Endothelial cell of umbilical vein (primary cell): ENCODE measurements around the gene CEP164. TPM values are rescaled to one million over a fixed set of nuclear protein-coding genes. Genes with fewer than 3 reads are reported as not detected.

Experiments used
- BruUV-seq: library from RNA; stranded (reverse); fragments of 400-500 nt; replicated peaks from 2 replicates; lab custom pipeline; 2021; lab: Mats Ljungman, UMichigan
- CTCF ChIA-PET: fragments of 300-600, 350-600 bp; sonication (Branson Sonifier 250); formaldehyde crosslinking; loops from one replicate; lab custom pipeline; 2021; ENCODE audit warnings: antibody characterized with exemption, inconsistent platforms; lab: Charles Lee
- POLR2A ChIA-PET: fragments of 300-600, 350-600 bp; sonication (Branson Sonifier 250); formaldehyde crosslinking; loops from one replicate; lab custom pipeline; 2021; ENCODE audit warnings: antibody characterized with exemption, inconsistent platforms; lab: Charles Lee
- DNase-seq: peaks from one replicate; pipeline ENCODE4 v3.0.0-alpha.2; 2011; ENCODE audit warnings: low read depth, low spot score
- FAIRE-seq: peaks from 2 replicates; lab custom pipeline; 2011; peaks lifted over from hg19 to GRCh38; lab: Jason Lieb, UNC
- H2AFZ ChIP-seq: 2 replicates; pipeline ENCODE4 v1.6.0; 2012; ENCODE audit warnings: low read depth, low read length, control low read depth, inconsistent platforms
- H3K27ac ChIP-seq: 2 replicates; pipeline ENCODE4 v1.5.1; 2011; ENCODE audit warnings: low read depth, mild to moderate bottlenecking, control low read depth, low read length, moderate library complexity; ENCODE audit not compliant: insufficient read depth
- H3K27me3 ChIP-seq, 2 experiments: 2 replicates each; pipeline versions ENCODE4 v1.6.0 to v1.6.1; 2011; ENCODE audit warnings: low read length in 2 of 2, mixed read lengths in 1 of 2; ENCODE audit not compliant: control insufficient read depth in 2 of 2, insufficient read depth in 2 of 2
- H3K36me3 ChIP-seq, 2 experiments: 2 replicates in 1 of 2; 3 replicates in 1 of 2; pipeline ENCODE4 v1.5.1; 2011; ENCODE audit warnings: low read length in 2 of 2, mild to moderate bottlenecking in 1 of 2, moderate library complexity in 1 of 2; ENCODE audit not compliant: control insufficient read depth in 2 of 2, insufficient read depth in 2 of 2; ENCODE audit errors: extremely low read depth in 1 of 2
- H3K4me1 ChIP-seq: 3 replicates; pipeline ENCODE4 v1.5.1; 2011; ENCODE audit warnings: mild to moderate bottlenecking, low read length; ENCODE audit not compliant: control insufficient read depth, insufficient read depth; ENCODE audit errors: extremely low read depth
- H3K4me2 ChIP-seq: 2 replicates; pipeline ENCODE4 v1.6.1; 2011; ENCODE audit warnings: low read length, control low read depth, mixed read lengths; ENCODE audit not compliant: insufficient read depth
- H3K4me3 ChIP-seq, 3 experiments: fragments of 200-600 bp in 1 of 3; sonication (generic), shearing (Covaris generic) in 1 of 3; replicated peaks in 1 of 3; 2 replicates each; pipeline ENCODE4 v1.5.1; 2011 to 2016; ENCODE audit warnings: control low read depth in 3 of 3, low read length in 3 of 3, mild to moderate bottlenecking in 2 of 3, inconsistent platforms in 1 of 3, low read depth in 1 of 3, moderate library complexity in 1 of 3; ENCODE audit not compliant: insufficient read depth in 1 of 3
- H3K79me2 ChIP-seq: 2 replicates; pipeline ENCODE4 v1.6.0; 2012; ENCODE audit warnings: low read length, inconsistent platforms; ENCODE audit not compliant: control insufficient read depth, insufficient read depth
- H3K9ac ChIP-seq: replicated peaks from 2 replicates; pipeline ENCODE3; 2011; ENCODE audit warnings: low read length, control low read depth; ENCODE audit not compliant: insufficient read depth; ENCODE audit errors: extremely low read depth
- H3K9me1 ChIP-seq: replicated peaks from 3 replicates; pipeline ENCODE4 v1.6.0; 2011; ENCODE audit warnings: mild to moderate bottlenecking, low read length; ENCODE audit not compliant: control insufficient read depth, insufficient read depth; ENCODE audit errors: extremely low read depth
- H3K9me3 ChIP-seq: replicated peaks from 2 replicates; pipeline ENCODE4 v1.5.1; 2012; ENCODE audit warnings: low read length, inconsistent platforms; ENCODE audit not compliant: control insufficient read depth, insufficient read depth
- H4K20me1 ChIP-seq: replicated peaks from 2 replicates; pipeline ENCODE3; 2011; ENCODE audit warnings: mild to moderate bottlenecking, low read length; ENCODE audit not compliant: control insufficient read depth, insufficient read depth; ENCODE audit errors: extremely low read depth
- EZH2 ChIP-seq: IDR thresholded peaks from 2 replicates; pipeline ENCODE4 v1.6.1; 2012; ENCODE audit warnings: borderline replicate concordance, low read depth, mild to moderate bottlenecking, moderate library complexity, low read length, inconsistent platforms; ENCODE audit not compliant: severe bottlenecking
- FOS ChIP-seq: IDR thresholded peaks from 2 replicates; pipeline ENCODE4 v1.6.1; 2011; ENCODE audit warnings: mild to moderate bottlenecking, low read length, moderate library complexity, borderline replicate concordance; ENCODE audit not compliant: insufficient read depth
- GATA2 ChIP-seq: IDR thresholded peaks from 2 replicates; pipeline ENCODE4 v1.7.0; 2011; ENCODE audit warnings: low read depth, mild to moderate bottlenecking, moderate library complexity, mixed read lengths, low read length; ENCODE audit not compliant: insufficient read length, insufficient read depth
- JUN ChIP-seq: IDR thresholded peaks from 2 replicates; pipeline ENCODE4 v1.6.1; 2011; ENCODE audit warnings: borderline replicate concordance, low read depth; ENCODE audit not compliant: insufficient read length, insufficient read depth
- MAX ChIP-seq: IDR thresholded peaks from 2 replicates; pipeline ENCODE4 v1.6.1; 2011; ENCODE audit not compliant: insufficient read depth, insufficient read length
- MYC ChIP-seq: IDR thresholded peaks from one replicate; pipeline ENCODE4 v1.6.1; 2011; ENCODE audit warnings: mild to moderate bottlenecking, low read depth, low read length
- POLR2A ChIP-seq: IDR thresholded peaks from 2 replicates; pipeline ENCODE4 v1.6.1; 2012; ENCODE audit warnings: low read depth, mild to moderate bottlenecking, control low read depth, low read length
- POLR2AphosphoS5 ChIP-seq: IDR thresholded peaks from 2 replicates; pipeline ENCODE4 v1.6.1; 2012; ENCODE audit warnings: low read depth, mild to moderate bottlenecking, control low read depth, low read length, moderate library complexity; ENCODE audit not compliant: insufficient read depth
- dilution Hi-C: fragments of 300-500 bp; cut with MboI; formaldehyde crosslinking; loops from one replicate; pipeline ENCODE4 v1.15.0; 2019; ENCODE audit warnings: low sequenced_read_pairs; ENCODE audit not compliant: extremely low pct_ligation_motif_present
- intact Hi-C: fragments of 100-400 bp; cut with micrococcal nuclease; formaldehyde crosslinking; loops from one replicate; pipeline ENCODE4 v1.10.0; 2022
- polyA plus RNA-seq, 4 experiments: library from polyadenylated mRNA; depleted of rRNA in 3 of 4; stranded (reverse) in 3 of 4; unstranded in 1 of 4; fragments of >200 nt; gene quantifications; 2 replicates each; pipeline versions ENCODE4 v1.2.1 to v1.2.3, GENCODE V29; 2011 to 2012; ENCODE audit warnings: missing spikeins in 1 of 4
- total RNA-seq: library from RNA; stranded (reverse); gene quantifications from 2 replicates; pipeline ENCODE4 v1.2.3, GENCODE V29; 2021
- TF ChIP-seq, protein P1 (sequence below), 2 donors: IDR thresholded peaks; 1 replicate in 1 of 2; 2 replicates in 1 of 2; pipeline ENCODE4 v1.5.1; 2011; ENCODE audit warnings: low read length in 2 of 2, mild to moderate bottlenecking in 2 of 2, moderate library complexity in 2 of 2, control low read depth in 1 of 2, inconsistent platforms in 1 of 2, low read depth in 1 of 2; ENCODE audit not compliant: insufficient read depth in 1 of 2; ENCODE audit errors: extremely low read depth in 1 of 2

Gene CEP164
- total and polyA plus RNA-seq, 2 donors (not counting 3 experiments of a cell fraction or from before 2014, with no cell fraction given): 22.7 to 48.4 TPM

- Histone ChIP-seq H3K4me1 (no peaks in the 10 kb centered on the region), H3K9me3 (no peaks in the 10 kb centered on the region), H3K9me1 (no peaks in the 10 kb centered on the region), H3K79me2 (no peaks in the 10 kb centered on the region), H3K4me3 (no peak overlapping the region), H3K4me2 (no peak overlapping the region), H3K36me3 (no peaks in the 10 kb centered on the region), H3K27ac (no peak overlapping the region), H2AFZ (no peak overlapping the region), H3K9ac (no peak overlapping the region), H3K27me3 (peaks cover 0 to 4% of the 10 kb centered on the region in 2 experiments), H4K20me1 (no peaks in the 10 kb centered on the region)
- CTCF ChIA-PET: interaction anchor here (0.8 kb wide), 1 partner anchor 13 kb away, joined by 3 read pairs; no protein-coding TSS in a partner anchor
- DNase-seq (no peak), FAIRE-seq (no peak)
- BruUV-seq: no TSS peak
- TF ChIP-seq, protein P1, sequence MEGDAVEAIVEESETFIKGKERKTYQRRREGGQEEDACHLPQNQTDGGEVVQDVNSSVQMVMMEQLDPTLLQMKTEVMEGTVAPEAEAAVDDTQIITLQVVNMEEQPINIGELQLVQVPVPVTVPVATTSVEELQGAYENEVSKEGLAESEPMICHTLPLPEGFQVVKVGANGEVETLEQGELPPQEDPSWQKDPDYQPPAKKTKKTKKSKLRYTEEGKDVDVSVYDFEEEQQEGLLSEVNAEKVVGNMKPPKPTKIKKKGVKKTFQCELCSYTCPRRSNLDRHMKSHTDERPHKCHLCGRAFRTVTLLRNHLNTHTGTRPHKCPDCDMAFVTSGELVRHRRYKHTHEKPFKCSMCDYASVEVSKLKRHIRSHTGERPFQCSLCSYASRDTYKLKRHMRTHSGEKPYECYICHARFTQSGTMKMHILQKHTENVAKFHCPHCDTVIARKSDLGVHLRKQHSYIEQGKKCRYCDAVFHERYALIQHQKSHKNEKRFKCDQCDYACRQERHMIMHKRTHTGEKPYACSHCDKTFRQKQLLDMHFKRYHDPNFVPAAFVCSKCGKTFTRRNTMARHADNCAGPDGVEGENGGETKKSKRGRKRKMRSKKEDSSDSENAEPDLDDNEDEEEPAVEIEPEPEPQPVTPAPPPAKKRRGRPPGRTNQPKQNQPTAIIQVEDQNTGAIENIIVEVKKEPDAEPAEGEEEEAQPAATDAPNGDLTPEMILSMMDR (IDR thresholded peaks at IDR 0.05; ENCODE audit: extremely low read depth in 1 of 2, insufficient read depth in 1 of 2, low read depth in 1 of 2, low read length in 2 of 2): no peak
- no peak for TF ChIP-seq MAX
- TF ChIP-seq POLR2AphosphoS5: no peak
- no peak for TF ChIP-seq EZH2
- no peak for TF ChIP-seq POLR2A
- dilution Hi-C loops (no loop called here), intact Hi-C loops (no loop called here)
- POLR2A ChIA-PET: no interaction called here
These were observed 111.6 kb downstream of the CEP164 start for GRCh38 chr11:117439256-117439655.

DNA sequence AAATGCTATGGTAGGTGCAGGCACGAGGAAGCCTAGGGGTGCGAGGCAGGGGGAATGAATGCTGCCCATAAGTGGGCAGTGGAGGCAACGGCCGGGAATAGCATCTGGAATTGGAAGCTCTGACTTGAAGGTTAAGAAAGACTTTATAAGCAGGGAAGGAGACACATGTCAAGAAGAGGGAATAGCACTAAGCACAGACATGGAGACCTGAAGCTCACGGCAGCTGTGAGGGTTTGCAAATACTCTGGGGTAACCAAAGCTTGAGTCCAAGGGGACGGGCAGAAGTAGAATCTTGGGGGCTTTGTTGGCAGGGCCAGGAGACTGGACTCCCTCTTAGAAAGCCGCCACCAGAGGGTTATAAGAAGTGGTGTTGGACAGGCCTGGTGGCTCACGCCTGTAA is 112.6 kb downstream of the CEP164 start:
- dilution Hi-C loops: no loop called here
- Histone ChIP-seq H2AFZ (no peak overlapping the region), H3K9ac (no peak overlapping the region), H3K27me3 (peaks cover 0 to 4% of the 10 kb centered on the region in 2 experiments), H3K27ac (no peak overlapping the region), H3K4me1 (no peaks in the 10 kb centered on the region), H3K9me3 (no peaks in the 10 kb centered on the region), H4K20me1 (no peaks in the 10 kb centered on the region), H3K79me2 (no peaks in the 10 kb centered on the region), H3K36me3 (no peaks in the 10 kb centered on the region), H3K9me1 (no peaks in the 10 kb centered on the region), H3K4me3 (no peak overlapping the region), H3K4me2 (no peak overlapping the region)
- POLR2A ChIA-PET: no interaction called here
- CTCF ChIA-PET: interaction anchor here (0.7 kb wide), 1 partner anchor 14 kb away, joined by 3 read pairs; no protein-coding TSS in a partner anchor
- DNase-seq (no peak), FAIRE-seq (no peak)
- TF ChIP-seq POLR2AphosphoS5 (no peak), FOS (no peak), POLR2A (no peak), MYC (no peak), MAX (no peak), GATA2 (no peak), EZH2 (no peak), JUN (no peak)
- TF ChIP-seq, protein P1 (IDR thresholded peaks at IDR 0.05; ENCODE audit: extremely low read depth in 1 of 2, insufficient read depth in 1 of 2, low read depth in 1 of 2, low read length in 2 of 2): no peak
- BruUV-seq: no TSS peak
- intact Hi-C loops: no loop called here
